SK-N-DZ (cell line): ENCODE results near the gene SERTAD1.
"Not testable (repeated sequence)": the region's sequence is repeated elsewhere in the genome, so short reads cannot be mapped to it uniquely, and the experiment has no call there.

Experiments used
- DNase-seq: peaks from one replicate; pipeline ENCODE4 v3.0.0-alpha.2; 2015; ENCODE audit warnings: low spot score

The SERTAD1 gene

DNA sequence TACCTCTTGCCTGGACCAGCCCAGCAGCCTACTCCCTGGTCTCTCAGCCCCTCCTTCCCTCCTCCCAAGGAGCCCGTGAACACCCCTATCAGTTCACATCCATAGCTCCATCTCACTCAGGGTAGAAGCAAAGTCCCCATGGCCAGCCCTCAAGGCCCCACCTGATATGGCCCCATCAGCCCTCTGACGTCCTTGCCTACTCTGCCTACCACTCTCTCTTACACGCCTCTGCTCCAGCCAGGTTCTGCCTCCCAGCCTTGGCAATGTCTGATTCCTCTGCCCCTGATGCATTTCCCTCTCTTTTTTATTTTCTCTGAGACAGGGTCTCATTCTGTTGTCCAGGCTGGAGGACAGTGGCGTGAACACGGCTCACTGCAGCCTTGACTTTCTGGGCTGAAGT, 26.2 kb upstream of the SERTAD1 start:
- no peak for DNase-seq

DNA sequence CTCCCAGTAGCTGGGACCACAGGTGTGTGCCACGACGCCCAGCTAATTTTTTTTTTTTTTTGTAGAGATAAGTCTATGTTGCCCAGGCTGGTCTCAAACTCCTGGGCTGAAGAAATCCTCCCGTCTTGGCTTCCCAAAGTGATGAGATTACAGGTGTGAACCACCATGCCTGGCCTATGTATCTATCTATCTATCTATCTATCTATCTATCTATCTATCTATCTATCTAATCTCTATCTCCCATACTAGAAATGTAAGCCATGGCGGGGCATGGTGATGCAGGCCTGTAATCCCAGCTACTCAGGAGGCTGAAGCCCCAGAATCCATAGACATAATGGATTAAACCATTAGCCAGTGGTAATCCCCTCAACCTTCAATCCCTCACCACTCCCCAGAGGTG, 24.9 kb upstream of the SERTAD1 start:
- no peak for DNase-seq

DNA sequence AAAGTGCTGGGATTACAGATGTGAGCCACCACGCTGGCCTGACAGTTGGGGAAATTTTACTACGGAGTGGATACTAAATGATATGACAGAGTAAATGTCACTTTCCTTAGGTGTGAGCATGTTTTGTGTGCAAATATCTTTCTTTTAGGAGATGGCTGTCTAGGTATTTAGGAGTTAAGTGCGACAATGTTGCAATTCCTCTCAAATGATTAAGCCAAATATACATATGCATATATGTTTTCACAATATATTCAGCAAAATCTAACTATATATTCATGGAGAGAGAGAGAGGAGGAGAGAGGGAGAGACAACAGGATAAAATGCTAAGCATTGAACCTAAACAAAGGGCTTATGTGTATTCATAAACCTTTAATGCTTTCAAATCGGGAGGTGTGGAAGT, 23.7 kb upstream of the SERTAD1 start:
- no peak for DNase-seq

DNA sequence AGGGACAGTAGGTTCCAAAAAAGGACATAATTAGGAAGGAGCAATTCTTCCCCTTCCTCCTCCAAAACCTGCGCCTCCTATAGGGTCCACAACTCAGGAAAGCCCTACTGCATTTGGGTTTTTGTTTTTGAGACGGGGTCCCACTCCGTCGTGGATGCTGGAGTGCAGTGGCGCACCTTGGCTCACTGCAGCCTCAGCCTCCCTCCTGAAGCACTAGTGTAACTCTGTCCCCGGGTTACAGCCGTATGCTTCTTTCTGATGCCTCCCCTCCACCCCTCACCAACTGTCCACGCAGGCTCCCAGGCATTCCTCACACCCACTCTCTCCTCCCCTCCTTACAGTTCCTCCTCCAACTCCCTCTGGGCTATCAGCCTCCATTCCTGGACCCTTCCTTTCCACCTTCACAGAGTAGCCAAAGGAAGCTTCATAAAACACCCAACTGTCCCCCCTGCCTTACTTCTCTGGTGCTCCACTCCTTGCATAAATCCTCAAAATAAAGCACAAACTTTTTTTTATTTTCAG, 20.5 kb upstream of the SERTAD1 start:
- no peak for DNase-seq

DNA sequence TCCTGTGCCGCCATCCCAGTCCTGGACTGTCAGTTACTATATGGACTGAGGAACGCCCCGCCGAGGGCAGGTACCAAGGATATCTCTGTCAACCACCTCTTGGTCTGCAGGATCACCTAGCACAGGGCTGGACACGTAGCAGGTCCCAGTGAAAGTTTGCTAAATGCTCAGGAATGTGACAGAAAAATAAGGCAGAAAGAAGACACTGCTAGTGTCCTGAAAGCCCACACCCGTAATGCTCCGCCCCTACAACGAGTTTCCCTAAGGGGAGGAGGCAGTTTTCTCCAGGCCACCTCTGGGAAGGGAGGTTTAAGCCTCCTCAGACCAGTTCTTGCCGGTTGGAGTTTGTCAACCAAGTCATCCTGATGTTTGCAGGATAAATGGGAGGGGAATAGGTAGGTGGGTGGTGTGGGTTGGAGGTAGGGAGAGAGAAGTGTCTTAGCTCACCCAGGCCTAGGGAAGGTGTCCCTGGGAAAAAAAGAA, 20.0 kb upstream of the SERTAD1 start:
- DNase-seq, result no peak

DNA sequence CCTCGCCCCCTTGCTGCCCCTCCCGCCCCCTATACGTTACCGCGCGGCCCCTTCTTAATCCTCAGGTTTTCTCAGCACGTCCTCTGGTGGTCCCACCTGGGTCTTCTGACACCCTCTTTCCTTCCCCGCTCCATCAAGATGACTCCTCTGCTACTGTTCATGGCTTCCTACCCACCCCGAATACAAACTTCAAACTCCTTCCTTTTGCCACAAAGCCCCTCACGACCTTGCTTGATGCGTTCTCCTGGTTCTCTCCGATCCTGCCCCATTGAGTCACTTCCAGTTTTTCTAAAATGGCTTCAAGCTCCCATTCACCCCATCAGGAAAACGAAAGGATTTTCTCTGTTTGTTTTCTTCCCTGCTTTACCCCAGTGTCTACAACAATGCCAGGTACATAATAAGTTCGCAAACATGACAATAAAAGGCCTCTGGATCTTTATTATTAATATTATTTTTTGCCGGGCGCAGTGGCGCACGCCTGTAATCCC, 19.1 kb upstream of the SERTAD1 start:
- no peak for DNase-seq

DNA sequence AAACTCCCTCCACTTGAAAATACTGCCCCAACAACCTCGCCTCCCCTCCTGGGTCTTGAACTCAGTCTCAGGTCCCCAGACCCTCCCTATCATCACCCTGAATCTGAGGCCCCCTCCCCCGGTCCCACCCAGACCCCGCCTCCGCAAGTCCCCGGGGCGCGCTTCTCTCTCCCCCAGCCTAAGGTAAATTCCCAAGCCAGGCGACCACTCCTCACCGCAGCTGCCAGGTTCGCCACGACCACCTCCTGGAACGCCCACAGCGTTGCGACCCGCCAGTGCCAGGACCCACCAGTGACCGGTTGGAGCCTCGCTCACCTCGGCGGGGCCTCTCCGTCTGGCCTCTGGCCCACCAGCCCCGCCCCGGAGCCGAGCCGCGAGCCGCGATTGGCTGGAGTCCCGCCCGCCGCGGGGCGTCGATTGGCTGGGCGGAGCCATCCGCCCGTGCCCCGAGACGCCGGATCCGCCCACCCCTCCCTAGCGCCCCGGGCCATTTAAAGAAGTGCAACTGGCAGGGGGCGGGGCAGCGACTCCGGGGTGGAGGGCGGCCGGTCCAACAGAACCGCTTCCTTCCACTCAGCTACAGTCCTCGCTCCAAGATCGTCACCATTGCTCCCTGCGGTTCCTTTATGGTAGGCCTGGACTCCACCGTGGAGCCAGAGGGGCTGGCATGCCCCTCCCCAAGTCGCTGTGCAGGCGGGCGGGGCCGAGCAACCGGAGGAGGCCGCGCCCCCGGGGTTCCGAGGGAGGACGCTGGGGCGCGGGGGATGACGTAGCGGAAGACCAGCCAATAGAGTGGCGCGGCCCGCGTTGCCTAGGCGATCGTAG, 18.4 kb upstream of the SERTAD1 start, which contains the start of gene SERTAD3:
SERTAD3 (minus strand) TSS at position 336 of the 825 bp plus-strand sequence. CDS start 2,255 bp downstream, outside the sequence.
- peak; percentile 94 for DNase-seq

DNA sequence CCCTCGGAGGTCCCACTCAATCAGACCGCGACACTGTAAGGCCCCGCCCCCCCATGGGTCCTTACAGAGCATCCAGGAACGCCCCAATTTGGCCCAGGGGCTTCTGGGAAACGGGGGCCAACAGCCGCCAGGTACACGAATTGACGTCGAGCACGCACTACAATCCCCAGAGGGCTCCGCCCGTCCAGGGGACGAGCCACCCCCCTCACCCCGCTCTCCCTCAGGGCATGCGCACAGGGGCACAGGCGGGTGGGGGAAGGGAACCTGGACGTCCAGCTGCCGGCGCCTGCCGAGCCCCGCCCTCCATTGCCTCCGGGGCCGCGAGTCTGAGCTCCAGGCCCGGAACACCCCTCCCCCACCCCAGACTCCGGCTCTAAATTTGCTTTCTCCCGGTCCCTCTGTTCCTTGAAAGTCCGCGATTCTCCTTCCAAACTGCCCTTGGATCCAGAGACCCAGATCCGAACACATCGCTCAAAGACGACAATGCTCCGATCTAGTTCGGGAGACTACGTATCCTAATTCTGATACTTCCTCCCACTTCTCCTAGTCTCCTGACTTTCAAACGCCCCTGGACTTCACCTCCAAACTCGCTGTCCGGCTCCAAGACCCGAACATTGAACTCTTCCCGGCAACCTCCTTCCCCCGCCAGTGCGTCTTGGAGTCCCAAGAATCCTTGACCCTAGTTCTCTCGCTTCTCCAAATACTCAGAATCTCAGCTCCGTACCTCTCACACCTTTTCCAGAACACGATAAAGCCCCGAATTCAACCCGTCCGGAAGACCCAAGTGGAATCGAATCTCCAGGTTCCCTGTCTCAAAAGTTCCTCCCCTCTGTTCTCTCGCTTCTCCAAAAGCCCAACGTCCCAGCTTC, 17.6 kb upstream of the SERTAD1 start:
- peak; percentile 99 for DNase-seq

DNA sequence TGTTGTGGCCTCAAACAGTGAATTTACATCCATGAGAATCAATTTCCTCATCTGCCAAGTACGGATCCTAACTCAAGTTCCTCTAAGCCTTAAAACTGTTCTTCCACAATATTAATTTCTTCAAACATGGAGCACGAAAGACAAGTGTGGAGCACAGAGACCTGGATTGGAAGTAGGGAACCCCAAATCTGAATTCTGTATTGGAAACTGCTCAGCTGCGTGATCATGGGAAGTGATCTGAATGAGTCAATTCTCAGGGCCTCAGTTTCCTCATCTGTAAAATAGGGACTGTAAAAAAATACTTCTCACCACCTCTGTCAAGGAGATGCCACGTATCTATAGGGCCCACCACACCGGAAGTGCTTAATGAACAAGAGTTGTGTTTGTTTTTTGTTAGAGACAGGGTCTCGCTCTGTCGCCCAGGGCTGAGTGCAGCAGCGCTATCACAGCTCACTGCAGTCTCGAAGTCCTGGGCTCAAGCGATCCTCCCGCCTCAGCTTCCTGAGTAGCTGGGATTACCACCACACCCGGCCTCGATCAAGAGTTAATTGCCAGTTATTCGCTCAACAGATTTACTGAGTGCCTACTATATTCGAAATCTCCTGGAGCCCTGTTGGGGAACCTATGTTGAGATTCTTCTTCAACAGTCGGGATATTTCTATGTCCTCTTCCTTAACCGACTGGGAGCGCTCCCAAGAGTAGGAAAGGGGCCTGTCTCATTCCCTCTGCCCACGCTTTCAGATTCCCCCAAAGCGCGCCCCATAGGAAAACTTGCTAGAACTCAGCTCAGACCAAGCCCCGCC, 16.7 kb upstream of the SERTAD1 start:
- DNase-seq, result no peak

DNA sequence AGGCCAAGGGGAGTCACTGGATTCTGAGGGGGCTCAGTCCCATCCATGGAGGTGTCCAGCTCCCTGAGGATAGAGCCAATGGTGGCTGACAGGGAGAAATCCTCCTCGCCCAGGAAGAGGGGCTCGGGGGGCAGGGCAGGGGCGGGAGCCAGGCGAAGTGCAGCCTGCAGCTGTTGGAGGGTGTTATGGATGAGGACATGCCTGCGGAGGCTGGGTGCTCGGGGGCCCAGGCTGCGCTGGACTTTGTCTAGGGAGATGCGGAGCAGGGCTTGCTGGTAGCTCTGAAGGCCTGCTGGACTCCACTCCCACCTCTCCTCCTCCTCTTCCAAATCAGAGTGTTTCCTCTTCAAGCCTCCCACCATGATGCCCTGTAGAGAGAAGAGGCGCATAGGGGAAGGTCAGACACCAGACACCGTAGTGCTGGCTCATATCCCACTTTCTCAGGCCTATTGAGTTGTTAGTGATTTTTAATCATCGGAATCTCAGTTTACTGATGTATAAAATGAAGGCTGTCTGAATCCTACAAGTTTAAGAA, 16.0 kb upstream of the SERTAD1 start:
- no peak for DNase-seq

DNA sequence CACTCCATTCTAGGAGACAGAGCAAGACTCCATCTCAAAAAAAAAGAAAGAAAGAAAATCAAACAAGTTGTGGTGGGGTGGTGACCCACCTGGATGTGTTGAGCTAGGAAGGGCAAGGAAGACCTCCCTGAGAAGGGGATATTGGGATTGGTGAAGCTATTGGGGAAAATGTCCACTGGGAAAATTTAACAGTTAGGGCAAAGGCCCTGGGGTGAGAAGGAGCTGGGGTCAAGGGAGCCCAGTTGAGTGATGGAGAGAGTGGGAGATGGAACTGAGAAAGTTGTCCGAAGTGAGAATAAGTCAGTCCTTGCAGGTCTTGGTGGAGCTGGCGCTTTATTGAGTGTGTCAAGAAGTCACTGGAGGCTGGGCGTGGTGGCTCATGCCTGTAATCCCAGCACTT, 12.5 kb upstream of the SERTAD1 start:
- no peak for DNase-seq

DNA sequence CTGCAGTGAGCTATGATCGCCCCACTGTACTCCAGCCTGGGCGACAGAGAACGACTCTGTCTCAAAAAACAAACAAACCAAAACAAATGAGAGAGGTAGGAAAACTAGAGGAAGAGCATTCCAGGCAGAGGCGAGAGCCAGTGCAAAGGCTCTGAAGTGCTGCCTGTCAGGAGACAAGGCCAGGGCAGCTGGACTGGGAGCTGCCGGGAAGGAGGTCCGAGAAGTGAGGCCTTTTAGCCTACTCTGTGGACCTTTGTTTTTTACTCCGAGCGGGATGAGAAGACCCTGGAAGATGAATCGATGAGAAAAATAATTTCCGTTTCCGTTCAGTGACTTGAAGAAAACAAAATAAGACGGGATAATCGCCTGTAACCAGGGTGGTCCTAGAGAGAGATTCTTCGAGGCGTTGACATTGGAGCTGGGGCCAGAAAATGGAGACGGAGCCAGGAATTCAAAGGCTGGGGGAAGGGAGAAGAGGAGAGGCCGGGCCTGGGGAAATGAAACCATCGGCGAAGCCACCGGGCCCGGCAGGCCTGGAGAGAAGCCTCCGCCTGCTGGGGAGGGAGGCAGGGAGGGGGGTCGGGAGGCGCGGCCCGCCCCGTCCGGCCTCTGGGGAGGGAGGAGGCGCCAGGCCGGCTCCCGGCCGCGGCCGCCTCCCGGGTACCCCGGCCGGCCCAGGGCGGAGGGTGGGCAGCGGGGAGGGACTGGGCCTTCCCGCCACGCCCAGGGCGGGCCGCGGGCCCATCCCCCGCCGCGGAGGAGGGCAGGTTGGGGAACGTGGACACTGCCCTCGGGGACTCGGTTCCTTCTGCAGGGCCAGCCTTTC, 7.8 kb upstream of the SERTAD1 start:
- peak; percentile 81 for DNase-seq

DNA sequence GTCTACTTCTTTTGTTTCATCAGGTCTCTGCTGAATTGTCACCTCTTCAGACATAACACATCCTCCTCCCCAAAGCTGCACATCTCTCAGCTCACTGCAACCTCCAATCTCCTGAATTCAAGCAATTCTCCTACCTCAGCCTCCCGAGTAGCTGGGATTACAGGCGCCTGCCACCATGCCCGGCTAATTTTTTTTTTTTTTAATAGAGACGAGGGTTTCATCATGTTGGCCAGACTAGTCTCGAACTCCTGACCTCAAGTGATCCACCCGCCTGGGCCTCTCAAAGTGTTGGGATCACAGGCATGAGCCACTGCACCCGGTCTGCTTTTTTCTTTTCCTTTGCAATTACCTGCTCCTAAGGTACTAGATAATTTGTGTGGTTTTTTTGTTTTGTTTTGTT, 7.0 kb upstream of the SERTAD1 start:
- not testable (repeated sequence) for DNase-seq

DNA sequence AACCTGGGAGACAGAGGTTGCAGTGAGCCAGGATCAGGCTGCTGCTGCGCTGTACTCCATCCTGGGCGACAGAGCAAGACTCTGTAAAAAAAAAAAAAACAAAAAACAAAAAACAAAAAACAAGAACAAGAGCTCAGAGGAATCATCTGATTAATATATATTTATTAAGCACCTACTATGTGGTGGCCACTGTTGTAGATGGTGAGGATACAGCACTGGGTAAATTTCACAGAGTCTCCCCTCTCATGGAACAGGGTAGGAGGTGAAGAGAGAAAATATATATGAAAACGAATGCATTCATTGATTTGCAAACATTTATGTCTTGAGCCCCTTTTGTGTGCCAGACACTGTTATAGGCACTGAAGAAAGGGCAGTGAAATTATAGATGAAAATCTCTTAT, 5.9 kb upstream of the SERTAD1 start:
- DNase-seq, result no peak

DNA sequence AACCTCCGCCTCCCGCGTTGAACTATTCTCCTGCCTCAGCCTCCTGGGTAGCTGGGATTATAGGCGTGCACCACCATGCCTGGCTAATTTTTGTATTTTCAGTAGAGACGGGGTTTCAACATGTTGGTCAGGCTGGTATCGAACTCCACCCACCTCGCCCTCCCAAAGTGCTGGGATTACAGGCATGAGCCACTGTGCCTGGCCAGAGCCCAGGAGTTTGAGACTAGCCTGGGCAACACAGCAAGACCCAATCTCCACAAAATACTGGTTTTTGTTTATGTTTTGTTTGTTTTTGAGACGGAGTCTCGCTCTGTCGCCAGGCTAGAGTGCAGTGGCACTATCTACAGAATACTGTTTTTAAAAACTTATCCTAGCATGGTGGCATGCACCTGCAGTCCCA, 4.5 kb upstream of the SERTAD1 start:
- not testable (repeated sequence) for DNase-seq

DNA sequence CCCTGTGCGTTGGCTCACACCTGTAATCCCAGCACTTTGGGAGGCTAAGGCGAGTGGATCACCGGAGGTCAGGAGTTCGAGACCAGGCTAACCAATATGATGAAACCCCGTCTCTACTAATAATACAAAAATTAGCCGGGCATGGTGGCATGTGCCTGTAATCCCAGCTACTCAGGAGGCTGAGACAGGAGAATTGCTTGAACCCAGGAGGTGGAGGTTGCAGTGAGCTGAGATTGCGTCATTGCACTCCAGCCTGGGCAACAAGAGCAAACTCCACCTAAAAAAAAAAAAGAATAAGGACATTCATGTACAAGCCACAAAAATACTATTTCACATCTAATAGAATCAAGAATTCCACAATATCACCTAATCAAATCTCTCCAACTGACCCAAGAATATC, 2.4 kb upstream of the SERTAD1 start:
- DNase-seq, result not testable (repeated sequence)

DNA sequence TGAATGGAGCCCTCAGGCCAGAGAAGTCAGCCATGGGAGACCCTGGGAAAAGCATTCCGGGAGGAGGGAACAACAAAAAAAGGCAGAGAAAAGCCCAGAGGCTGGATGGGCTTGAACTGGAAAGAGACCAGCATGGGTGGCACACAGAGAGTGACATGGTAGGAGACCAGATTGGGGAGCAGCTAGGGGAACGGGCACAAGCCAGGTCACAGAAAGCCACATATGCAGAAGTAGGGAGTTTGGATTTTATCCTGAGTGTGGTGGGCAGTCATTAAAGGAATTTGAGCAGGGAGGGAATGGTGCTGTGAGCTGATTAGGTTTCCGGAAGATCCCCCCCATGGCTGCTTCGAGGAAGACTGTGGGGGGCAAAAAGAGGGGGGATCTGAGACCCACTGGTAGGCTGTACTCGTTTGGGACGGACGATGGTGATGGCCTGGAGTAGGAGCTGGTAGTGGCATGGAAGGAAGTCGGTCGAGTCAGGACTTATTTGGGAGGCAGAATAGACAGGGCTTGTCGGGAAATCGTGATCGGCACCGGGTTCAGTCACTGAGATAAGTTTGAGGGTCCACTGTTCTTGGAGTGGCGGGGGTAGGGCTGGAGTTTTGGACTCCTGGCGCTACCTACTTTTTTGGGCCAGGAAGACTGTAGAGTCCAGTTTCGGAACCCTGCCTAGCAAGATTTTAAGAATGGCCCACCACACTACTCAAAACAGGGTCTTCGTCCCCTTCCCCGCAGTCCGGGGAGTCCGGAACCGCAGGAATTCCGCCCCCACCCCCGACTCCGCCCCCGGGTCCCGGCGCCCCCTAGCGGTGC, 949 bp downstream of the SERTAD1 start:
- DNase-seq, result no peak

DNA sequence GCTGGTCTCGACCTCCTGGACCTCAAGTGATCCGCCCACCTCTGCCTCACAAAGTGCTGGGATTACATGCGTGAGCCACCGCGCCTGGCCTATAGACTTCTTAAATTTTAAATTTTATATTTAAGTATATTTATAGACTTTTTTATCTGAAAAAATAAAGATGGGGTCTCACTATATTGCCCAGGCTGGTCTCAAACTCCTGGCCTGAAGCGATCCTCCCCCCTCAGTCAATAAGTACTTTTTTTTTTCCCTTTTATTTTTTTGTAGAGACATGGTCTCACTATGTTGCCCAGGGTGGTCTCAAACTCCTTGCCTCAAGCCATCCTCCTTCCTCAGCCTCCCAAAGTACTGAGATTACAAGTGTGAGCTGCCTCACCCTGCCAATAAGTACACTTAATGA, 1.9 kb downstream of the SERTAD1 start:
- DNase-seq, result no peak
